Anterior cingulate cortex (tissue), 58 donors: ENCODE data around the gene CLCNKA.
"Not testable (repeated sequence)": the region's sequence is repeated elsewhere in the genome, so short reads cannot be mapped to it uniquely, and the experiment has no call there.

Experiments
- DNase-seq, 58 donors: peaks; one replicate each; lab custom pipeline; 2025; lab: John Stamatoyannopoulos, UW

Gene CLCNKA

GRCh38 chr1:16021681-16022080 is at the start of gene CLCNKA:
Gene CLCNKA (plus strand): TSS chr1:16022036. CDS start chr1:16022620, 584 bp downstream.
- no peak for DNase-seq

- DNase-seq = no peak
These were observed 49.4 kb upstream of the CLCNKA start for GRCh38 chr1:15972409-15972808.

- no peak for DNase-seq
These were observed 48.1 kb upstream of the CLCNKA start for GRCh38 chr1:15973772-15974171.

- no peak for DNase-seq
These were observed 47.0 kb upstream of the CLCNKA start for GRCh38 chr1:15974855-15975254.

- DNase-seq = peak in 51 of 58 donors; percentile 23 to 87 (median 70)
These were observed 46.5 kb upstream of the CLCNKA start for GRCh38 chr1:15975358-15975804.

GRCh38 chr1:15975805-15976680 is 45.8 kb upstream of the CLCNKA start, which contains the start of gene ZBTB17:
Gene ZBTB17 (minus strand): TSS chr1:15976101. CDS start chr1:15948495, 27,606 bp downstream.
- peak; percentile 33 to 94 (median 84) for DNase-seq

GRCh38 chr1:15977947-15978346 is 43.9 kb upstream of the CLCNKA start:
- DNase-seq = not testable (repeated sequence)

GRCh38 chr1:15981679-15982078 is 40.2 kb upstream of the CLCNKA start:
- no peak for DNase-seq

GRCh38 chr1:15983275-15983674 is 38.6 kb upstream of the CLCNKA start:
- DNase-seq = no peak

- no peak for DNase-seq
These were observed 36.1 kb upstream of the CLCNKA start for GRCh38 chr1:15985611-15986297.

GRCh38 chr1:15988856-15989736 is 32.7 kb upstream of the CLCNKA start:
- no peak for DNase-seq

GRCh38 chr1:15989776-15990175 is 32.1 kb upstream of the CLCNKA start:
- no peak for DNase-seq

- DNase-seq = no peak
These were observed 30.2 kb upstream of the CLCNKA start for GRCh38 chr1:15991427-15992186.

GRCh38 chr1:15992187-15992553 is 29.7 kb upstream of the CLCNKA start:
- no peak for DNase-seq

- no peak for DNase-seq
These were observed 29.0 kb upstream of the CLCNKA start for GRCh38 chr1:15992582-15993500.

- DNase-seq = no peak
These were observed 28.2 kb upstream of the CLCNKA start for GRCh38 chr1:15993666-15994065.

GRCh38 chr1:15994081-15994480 is 27.8 kb upstream of the CLCNKA start:
- DNase-seq = no peak

- DNase-seq = peak in 50 of 58 donors; percentile 8 to 77 (median 42)
These were observed 27.1 kb upstream of the CLCNKA start for GRCh38 chr1:15994590-15995351.
